ENCODE data around the gene KCTD13. TPM values are rescaled to one million over a fixed set of nuclear protein-coding genes. Genes with fewer than 3 reads are reported as not detected.

KCTD13 gene
- total and polyA plus RNA-seq, 4 donors: 15.0 to 26.2 (median 16.5) TPM

GRCh38 chr16:29857133-29857760, 68.8 kb downstream of the KCTD13 start:
- 85 to 92% methylated on average over 7 of the region's 7 CpGs for WGBS, 2 donors
- no peak overlapping the region for H3K27ac ChIP-seq (ENCODE audit: low read depth in 1 of 2, low read length in 1 of 2)

More at GRCh38 chr16:29857133-29857760, 68.8 kb downstream of the KCTD13 start:
- Histone ChIP-seq H3K9me3 (ENCODE audit: control insufficient read depth in 4 of 4, insufficient read depth in 3 of 4, low read length in 3 of 4) (no peaks in the 10 kb centered on the region), H3K4me1 (ENCODE audit: control insufficient read depth in 5 of 5, insufficient read depth in 5 of 5, low read length in 5 of 5) (peaks cover 0 to 8% (median 2%) of the 10 kb centered on the region in 5 donors), H3K27me3 (ENCODE audit: control insufficient read depth in 3 of 3, insufficient read depth in 3 of 3, low read length in 2 of 3) (no peaks in the 10 kb centered on the region), H3K9ac (ENCODE audit: insufficient read depth in 1 of 2, low read length in 2 of 2) (no peak overlapping the region), H3K36me3 (ENCODE audit: control insufficient read depth in 4 of 4, insufficient read depth in 4 of 4, low read length in 4 of 4) (peaks cover 0 to 20% (median 14%) of the 10 kb centered on the region in 4 donors), H3K4me3 (no peak overlapping the region)
- ATAC-seq (ENCODE audit: insufficient read depth, low FRiP score): no peak
- no peak for DNase-seq
- TF ChIP-seq, protein P1, sequence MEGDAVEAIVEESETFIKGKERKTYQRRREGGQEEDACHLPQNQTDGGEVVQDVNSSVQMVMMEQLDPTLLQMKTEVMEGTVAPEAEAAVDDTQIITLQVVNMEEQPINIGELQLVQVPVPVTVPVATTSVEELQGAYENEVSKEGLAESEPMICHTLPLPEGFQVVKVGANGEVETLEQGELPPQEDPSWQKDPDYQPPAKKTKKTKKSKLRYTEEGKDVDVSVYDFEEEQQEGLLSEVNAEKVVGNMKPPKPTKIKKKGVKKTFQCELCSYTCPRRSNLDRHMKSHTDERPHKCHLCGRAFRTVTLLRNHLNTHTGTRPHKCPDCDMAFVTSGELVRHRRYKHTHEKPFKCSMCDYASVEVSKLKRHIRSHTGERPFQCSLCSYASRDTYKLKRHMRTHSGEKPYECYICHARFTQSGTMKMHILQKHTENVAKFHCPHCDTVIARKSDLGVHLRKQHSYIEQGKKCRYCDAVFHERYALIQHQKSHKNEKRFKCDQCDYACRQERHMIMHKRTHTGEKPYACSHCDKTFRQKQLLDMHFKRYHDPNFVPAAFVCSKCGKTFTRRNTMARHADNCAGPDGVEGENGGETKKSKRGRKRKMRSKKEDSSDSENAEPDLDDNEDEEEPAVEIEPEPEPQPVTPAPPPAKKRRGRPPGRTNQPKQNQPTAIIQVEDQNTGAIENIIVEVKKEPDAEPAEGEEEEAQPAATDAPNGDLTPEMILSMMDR (IDR thresholded peaks at IDR 0.05; ENCODE audit: control extremely low read depth, extremely low read depth): no peak

Other genes starting within 250 kb of the KCTD13 start
- 10 to 100 TPM; 22.0 to 23.1 TPM for gene QPRT, start 247.0 kb downstream of the KCTD13 start, total RNA-seq
- gene QPRT, start 247.0 kb downstream of the KCTD13 start, polyA plus RNA-seq: 1 to 10 TPM; 8.7 to 9.6 TPM
- 1 to 10 TPM; 3.1 to 9.1 TPM for gene C16orf54, start 180.2 kb downstream of the KCTD13 start, total RNA-seq
- 1 to 10 TPM; 2.8 to 6.0 TPM for gene C16orf54, start 180.2 kb downstream of the KCTD13 start, polyA plus RNA-seq
- under 1 TPM in 1 of 2 donors, not detected in 1; 0.06 TPM for gene ZG16, start 148.0 kb downstream of the KCTD13 start, total RNA-seq
- gene ZG16, start 148.0 kb downstream of the KCTD13 start, polyA plus RNA-seq: under 1 TPM; 0.01 to 0.04 TPM
- gene KIF22, start 135.5 kb downstream of the KCTD13 start, total RNA-seq: 10 to 100 TPM; 24.3 to 27.6 TPM
- 10 to 100 TPM; 22.1 to 84.9 TPM for gene KIF22, start 135.5 kb downstream of the KCTD13 start, polyA plus RNA-seq
- gene MAZ, start 119.7 kb downstream of the KCTD13 start, total RNA-seq: 100 to 1,000 TPM in 1 of 2 donors, 10 to 100 TPM in 1; 94.9 to 159 TPM
- 100 to 1,000 TPM; 112 to 170 TPM for gene MAZ, start 119.7 kb downstream of the KCTD13 start, polyA plus RNA-seq
- gene PRRT2, start 114.0 kb downstream of the KCTD13 start, total RNA-seq: 1 to 10 TPM; 1.2 to 6.5 TPM
- 1 to 10 TPM in 1 of 2 donors, under 1 TPM in 1; 0.49 to 1.8 TPM for gene PRRT2, start 114.0 kb downstream of the KCTD13 start, polyA plus RNA-seq
- 10 to 100 TPM; 18.4 to 23.1 TPM for gene PAGR1, start 110.1 kb downstream of the KCTD13 start, total RNA-seq
- gene PAGR1, start 110.1 kb downstream of the KCTD13 start, polyA plus RNA-seq: 10 to 100 TPM; 29.8 to 43.2 TPM
- gene MVP, start 105.8 kb downstream of the KCTD13 start, total RNA-seq: 100 to 1,000 TPM; 150 to 322 TPM
- gene MVP, start 105.8 kb downstream of the KCTD13 start, polyA plus RNA-seq: 100 to 1,000 TPM; 239 to 267 TPM
- 10 to 100 TPM; 66.9 to 71.7 TPM for gene CDIPT, start 63.0 kb downstream of the KCTD13 start, total RNA-seq
- 100 to 1,000 TPM in 1 of 2 donors, 10 to 100 TPM in 1; 75.0 to 105 TPM for gene CDIPT, start 63.0 kb downstream of the KCTD13 start, polyA plus RNA-seq
- gene SEZ6L2, start 26.7 kb downstream of the KCTD13 start, total RNA-seq: 10 to 100 TPM in 1 of 2 donors, 1 to 10 TPM in 1; 6.4 to 19.2 TPM
- gene SEZ6L2, start 26.7 kb downstream of the KCTD13 start, polyA plus RNA-seq: 1 to 10 TPM; 4.6 to 5.8 TPM
- 1 to 10 TPM in 1 of 2 donors, under 1 TPM in 1; 0.34 to 4.3 TPM for gene ASPHD1, start 25.7 kb downstream of the KCTD13 start, total RNA-seq
- 1 to 10 TPM; 3.2 to 4.1 TPM for gene ASPHD1, start 25.7 kb downstream of the KCTD13 start, polyA plus RNA-seq
- 100 to 1,000 TPM in 1 of 2 donors, 10 to 100 TPM in 1; 56.4 to 141 TPM for gene TMEM219, start 35.9 kb upstream of the KCTD13 start, total RNA-seq
- 100 to 1,000 TPM; 127 to 210 TPM for gene TMEM219, start 35.9 kb upstream of the KCTD13 start, polyA plus RNA-seq
- gene TAOK2, start 47.6 kb upstream of the KCTD13 start, total RNA-seq: 10 to 100 TPM; 55.3 to 71.8 TPM
- gene TAOK2, start 47.6 kb upstream of the KCTD13 start, polyA plus RNA-seq: 10 to 100 TPM; 33.8 to 55.5 TPM
- 10 to 100 TPM; 16.9 to 22.7 TPM for gene HIRIP3, start 69.4 kb upstream of the KCTD13 start, total RNA-seq
- 10 to 100 TPM; 13.1 to 18.4 TPM for gene HIRIP3, start 69.4 kb upstream of the KCTD13 start, polyA plus RNA-seq
- 10 to 100 TPM; 37.5 to 68.5 TPM for gene INO80E, start 70.0 kb upstream of the KCTD13 start, total RNA-seq
- 100 to 1,000 TPM in 1 of 2 donors, 10 to 100 TPM in 1; 51.8 to 105 TPM for gene INO80E, start 70.0 kb upstream of the KCTD13 start, polyA plus RNA-seq
- gene DOC2A, start 84.8 kb upstream of the KCTD13 start, total RNA-seq: 1 to 10 TPM; 2.4 to 8.7 TPM
- 1 to 10 TPM; 1.4 to 2.9 TPM for gene DOC2A, start 84.8 kb upstream of the KCTD13 start, polyA plus RNA-seq
- not detected for gene C16orf92, start 97.0 kb upstream of the KCTD13 start, total RNA-seq
- not detected for gene C16orf92, start 97.0 kb upstream of the KCTD13 start, polyA plus RNA-seq
- under 1 TPM in 1 of 2 donors, not detected in 1; 0.43 TPM for gene TLCD3B, start 105.0 kb upstream of the KCTD13 start, total RNA-seq
- under 1 TPM in 1 of 2 donors, not detected in 1; 0.03 TPM for gene TLCD3B, start 105.0 kb upstream of the KCTD13 start, polyA plus RNA-seq
- 1,000 to 10,000 TPM in 1 of 2 donors, 100 to 1,000 TPM in 1; 265 to 1,167 TPM for gene ALDOA, start 139.5 kb upstream of the KCTD13 start, total RNA-seq
- gene ALDOA, start 139.5 kb upstream of the KCTD13 start, polyA plus RNA-seq: 1,000 to 10,000 TPM in 1 of 2 donors, 100 to 1,000 TPM in 1; 756 to 1,371 TPM
- gene PPP4C, start 149.8 kb upstream of the KCTD13 start, total RNA-seq: 10 to 100 TPM; 51.7 to 90.7 TPM
- 100 to 1,000 TPM; 113 to 143 TPM for gene PPP4C, start 149.8 kb upstream of the KCTD13 start, polyA plus RNA-seq
- gene TBX6, start 165.7 kb upstream of the KCTD13 start, total RNA-seq: 1 to 10 TPM in 1 of 2 donors, under 1 TPM in 1; 0.60 to 1.7 TPM
- 1 to 10 TPM; 1.1 to 1.6 TPM for gene TBX6, start 165.7 kb upstream of the KCTD13 start, polyA plus RNA-seq
- gene YPEL3, start 170.0 kb upstream of the KCTD13 start, total RNA-seq: 10 to 100 TPM; 56.2 to 69.0 TPM
- 100 to 1,000 TPM; 118 to 208 TPM for gene YPEL3, start 170.0 kb upstream of the KCTD13 start, polyA plus RNA-seq
- gene GDPD3, start 187.3 kb upstream of the KCTD13 start, total RNA-seq: 1 to 10 TPM; 5.1 to 5.8 TPM
- gene GDPD3, start 187.3 kb upstream of the KCTD13 start, polyA plus RNA-seq: 1 to 10 TPM; 4.1 to 6.0 TPM
- gene MAPK3, start 197.0 kb upstream of the KCTD13 start, total RNA-seq: 10 to 100 TPM; 50.3 to 96.7 TPM
- gene MAPK3, start 197.0 kb upstream of the KCTD13 start, polyA plus RNA-seq: 10 to 100 TPM; 65.7 to 83.8 TPM

Data from lung (tissue), 12 donors.